Epithelial cell of esophagus (primary cell): ENCODE data around the gene REPIN1.

Experiments used
- DNase-seq: peaks from one replicate; pipeline ENCODE4 v3.0.0; 2010; ENCODE audit warnings: low read depth
- H3K4me3 ChIP-seq: 2 replicates; pipeline ENCODE4 v1.5.1; 2011; ENCODE audit warnings: mild to moderate bottlenecking, low read length, control low read depth
- TF ChIP-seq, protein P1 (sequence below): IDR thresholded peaks from 2 replicates; pipeline ENCODE4 v1.5.1; 2011; ENCODE audit warnings: low read depth, mild to moderate bottlenecking, low read length, control low read depth, inconsistent platforms; ENCODE audit not compliant: insufficient read depth; ENCODE audit errors: missing control alignments

The REPIN1 gene

DNA sequence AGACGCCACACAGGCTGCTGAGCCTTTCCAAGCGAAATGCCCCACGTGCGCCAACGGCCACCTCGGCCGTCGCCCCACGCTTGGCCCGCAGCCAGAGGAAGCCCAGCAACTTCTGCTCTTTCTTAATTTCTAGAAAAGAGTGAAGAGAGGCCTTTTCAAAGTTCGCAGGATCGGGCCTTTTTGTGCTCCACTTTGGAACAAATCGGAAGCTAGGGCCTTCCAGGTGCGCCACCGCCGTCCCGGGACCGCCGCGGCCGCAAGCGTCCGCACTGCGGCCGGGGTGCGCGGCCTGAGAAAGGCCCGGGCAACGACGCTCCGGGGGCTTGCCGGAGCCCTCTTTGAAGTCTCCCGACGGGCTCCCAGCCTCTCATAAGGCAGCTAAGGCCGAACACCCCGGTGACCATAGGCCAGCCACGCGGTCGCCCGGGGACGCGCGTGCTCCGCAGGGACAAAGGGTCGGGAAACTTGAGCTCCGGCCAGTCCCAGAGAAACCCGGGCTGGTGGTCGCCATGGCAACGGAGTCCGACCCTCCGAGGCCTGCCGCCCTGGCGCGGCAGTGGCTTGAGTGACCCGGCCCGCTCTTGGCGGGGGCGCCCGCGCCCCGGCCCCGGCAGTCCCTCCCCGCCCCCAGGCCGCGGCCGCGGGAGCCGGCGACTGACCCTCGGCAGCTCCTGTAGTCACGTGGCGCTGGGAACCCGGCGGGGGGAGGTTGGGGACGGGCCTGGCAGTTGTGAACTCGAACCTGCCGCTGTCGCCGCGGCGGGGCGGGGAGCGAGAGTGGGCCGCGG, at the start of gene REPIN1:
Gene REPIN1, plus strand, starts transcription at position 727 of the 788 bp plus-strand sequence. CDS start 890 bp downstream, outside the sequence.
- TF ChIP-seq, protein P1, sequence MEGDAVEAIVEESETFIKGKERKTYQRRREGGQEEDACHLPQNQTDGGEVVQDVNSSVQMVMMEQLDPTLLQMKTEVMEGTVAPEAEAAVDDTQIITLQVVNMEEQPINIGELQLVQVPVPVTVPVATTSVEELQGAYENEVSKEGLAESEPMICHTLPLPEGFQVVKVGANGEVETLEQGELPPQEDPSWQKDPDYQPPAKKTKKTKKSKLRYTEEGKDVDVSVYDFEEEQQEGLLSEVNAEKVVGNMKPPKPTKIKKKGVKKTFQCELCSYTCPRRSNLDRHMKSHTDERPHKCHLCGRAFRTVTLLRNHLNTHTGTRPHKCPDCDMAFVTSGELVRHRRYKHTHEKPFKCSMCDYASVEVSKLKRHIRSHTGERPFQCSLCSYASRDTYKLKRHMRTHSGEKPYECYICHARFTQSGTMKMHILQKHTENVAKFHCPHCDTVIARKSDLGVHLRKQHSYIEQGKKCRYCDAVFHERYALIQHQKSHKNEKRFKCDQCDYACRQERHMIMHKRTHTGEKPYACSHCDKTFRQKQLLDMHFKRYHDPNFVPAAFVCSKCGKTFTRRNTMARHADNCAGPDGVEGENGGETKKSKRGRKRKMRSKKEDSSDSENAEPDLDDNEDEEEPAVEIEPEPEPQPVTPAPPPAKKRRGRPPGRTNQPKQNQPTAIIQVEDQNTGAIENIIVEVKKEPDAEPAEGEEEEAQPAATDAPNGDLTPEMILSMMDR = no peak
- DNase-seq = peak; percentile 65
- peak within 1 kb of the TSS; percentile 77 for H3K4me3 ChIP-seq

- H3K4me3 ChIP-seq = no peak overlapping the region
- DNase-seq = no peak
- TF ChIP-seq, protein P1 = no peak
Observed at GRCh38 chr7:150321788-150322113, 46.9 kb upstream of the REPIN1 start.

- no peak for DNase-seq
- peak overlapping the region; percentile 72 for H3K4me3 ChIP-seq
Observed at GRCh38 chr7:150322114-150322832, 46.3 kb upstream of the REPIN1 start.

DNA sequence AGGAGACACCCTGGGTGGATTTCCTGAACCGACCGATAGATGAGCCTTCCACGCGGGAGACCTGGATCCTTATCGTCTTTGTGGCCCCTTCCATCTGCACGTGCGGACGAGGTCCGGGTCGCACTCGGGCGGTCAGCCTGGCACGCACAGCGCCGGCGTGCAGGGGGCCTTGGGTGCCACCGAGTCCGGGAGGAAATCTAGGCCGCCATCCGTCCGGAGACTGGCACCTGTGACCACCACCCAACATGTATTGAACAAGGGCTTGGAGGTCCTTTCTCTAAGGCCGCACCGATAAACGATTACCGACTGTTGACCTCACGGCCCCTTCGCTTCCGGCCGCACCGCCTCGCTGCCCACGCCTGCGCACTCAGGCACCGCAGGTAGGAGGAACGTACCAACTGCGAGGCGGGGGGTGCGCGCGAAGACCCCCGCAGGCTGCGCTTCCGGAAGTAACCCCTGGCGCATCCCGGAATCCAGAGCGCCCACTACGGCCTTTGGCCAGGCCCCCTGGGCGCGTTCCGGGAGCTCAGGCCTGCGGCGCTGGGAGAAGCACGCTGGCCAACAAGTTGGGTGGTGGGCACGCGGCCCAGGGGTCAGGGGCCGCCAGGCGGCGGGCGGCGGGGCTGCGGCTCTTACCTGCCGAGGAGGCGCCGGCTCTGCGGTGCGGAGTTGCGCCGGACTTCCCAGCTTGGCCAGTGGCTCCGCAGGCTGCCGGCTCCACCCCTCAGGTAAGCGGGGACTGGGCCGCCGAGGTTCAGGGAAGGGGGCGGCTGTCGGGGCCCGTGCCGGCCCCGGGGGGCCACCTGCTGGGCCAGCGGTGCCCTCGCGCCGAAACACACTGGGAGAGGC, 45.6 kb upstream of the REPIN1 start, which contains the start of the genes ACTR3C and LRRC61:
Gene ACTR3C, minus strand, starts transcription at position 713 of the 849 bp plus-strand sequence. CDS start 28,249 bp downstream, outside the sequence.
Gene LRRC61, plus strand, starts transcription at position 523 of the 849 bp plus-strand sequence. CDS start 13,507 bp downstream, outside the sequence.
- TF ChIP-seq, protein P1 = no peak
- H3K4me3 ChIP-seq = peak within 1 kb of the TSS; percentile 72
- DNase-seq = peak; percentile 42

More at GRCh38 chr7:150322114-150322832, 46.3 kb upstream of the REPIN1 start:
- TF ChIP-seq, protein P1 = no peak

DNA sequence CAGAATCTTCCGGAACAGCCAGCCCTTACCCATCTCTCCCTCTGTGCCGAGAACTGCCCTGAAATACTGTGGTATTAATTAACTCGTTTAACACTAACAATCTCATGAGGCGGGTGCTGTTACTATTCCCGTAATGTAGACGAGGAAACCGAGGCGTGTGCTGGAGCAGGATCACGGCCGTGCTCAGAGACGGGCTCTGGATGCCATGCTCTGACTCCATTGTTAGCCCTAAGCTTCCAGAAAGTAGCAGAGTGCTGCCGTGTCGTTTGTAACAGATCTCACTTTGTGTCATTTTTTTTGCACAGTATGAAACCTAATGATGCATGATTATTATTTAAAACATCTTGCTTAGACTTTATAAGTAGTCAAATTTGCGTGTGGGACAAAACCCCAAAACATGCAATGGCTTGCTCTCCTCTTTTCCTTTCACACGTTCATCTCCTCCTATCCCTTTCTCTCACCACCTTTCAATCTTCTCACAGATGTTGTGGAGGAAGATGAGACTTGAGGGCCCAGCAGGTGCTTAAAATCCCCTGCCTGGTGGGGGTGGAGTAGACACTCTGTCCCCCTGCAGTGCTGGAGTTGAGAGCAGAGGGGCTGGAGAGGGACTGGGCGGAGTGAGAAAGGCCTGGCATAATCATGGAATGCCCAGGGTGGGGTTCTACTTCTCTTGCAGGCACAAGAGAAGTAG, 44.8 kb upstream of the REPIN1 start:
- TF ChIP-seq, protein P1 = no peak
- H3K4me3 ChIP-seq = peak overlapping the region; percentile 72
- DNase-seq = peak; percentile 43

GRCh38 chr7:150324373-150324961, 44.2 kb upstream of the REPIN1 start:
- H3K4me3 ChIP-seq = peak overlapping the region; percentile 72

More at GRCh38 chr7:150324373-150324961, 44.2 kb upstream of the REPIN1 start:
- peak; percentile 58 for DNase-seq
- TF ChIP-seq, protein P1 = no peak
